SU-DHL-6 (cell line): ENCODE measurements around the gene TJP1.

Source experiments
- H2AFZ ChIP-seq: fragments of 200-600 bp; sonication (generic); 2 replicates; pipeline ENCODE4 v1.6.1; 2014; ENCODE audit warnings: low read depth, mild to moderate bottlenecking, moderate library complexity, mixed read lengths, antibody characterized with exemption, low read length; ENCODE audit not compliant: severe bottlenecking
- H3F3A ChIP-seq: fragments of 200-600 bp; shearing (Covaris generic); 2 replicates; pipeline ENCODE4 v1.6.0; 2016; ENCODE audit warnings: antibody characterized with exemption, mild to moderate bottlenecking; ENCODE audit not compliant: insufficient read depth
- H3K27ac ChIP-seq: fragments of 200-600 bp; sonication (generic); 2 replicates; pipeline ENCODE4 v1.5.1; 2016; ENCODE audit warnings: low read depth, mild to moderate bottlenecking, low read length, moderate library complexity, mixed read lengths
- H3K27me3 ChIP-seq: fragments of 200-600 bp; sonication (generic), shearing (Covaris generic); 2 replicates; pipeline ENCODE4 v1.6.0; 2014; ENCODE audit warnings: mild to moderate bottlenecking, low read length
- H3K36me3 ChIP-seq: fragments of 200-600 bp; sonication (generic); 2 replicates; pipeline ENCODE4 v1.6.1; 2014; ENCODE audit warnings: mild to moderate bottlenecking, low read length, mixed read lengths
- H3K4me2 ChIP-seq: fragments of 300-600, 200-600 bp; shearing (Covaris generic), sonication (generic); 2 replicates; pipeline ENCODE4 v1.6.0; 2014; ENCODE audit warnings: low read length, low read depth, mild to moderate bottlenecking; ENCODE audit not compliant: poor library complexity, severe bottlenecking
- H3K4me3 ChIP-seq: fragments of 200-600 bp; sonication (generic); 2 replicates; pipeline ENCODE4 v1.5.1; 2014; ENCODE audit warnings: antibody characterized with exemption, low read length, mild to moderate bottlenecking, mixed read lengths; ENCODE audit not compliant: insufficient read depth, poor library complexity, severe bottlenecking
- H3K79me2 ChIP-seq: fragments of 200-600 bp; sonication (generic); 2 replicates; pipeline ENCODE4 v1.6.1; 2014; ENCODE audit warnings: mild to moderate bottlenecking, low read length, moderate library complexity; ENCODE audit not compliant: insufficient read depth
- H3K9ac ChIP-seq: fragments of 200-600 bp; sonication (generic); 2 replicates; pipeline ENCODE4 v1.7.0; 2014; ENCODE audit warnings: mild to moderate bottlenecking, low read length
- H3K9me2 ChIP-seq: fragments of 200-600 bp; sonication (generic); replicated peaks from 2 replicates; pipeline ENCODE4 v1.6.1; 2014; ENCODE audit warnings: low read length; ENCODE audit not compliant: insufficient read depth
- H3K9me3 ChIP-seq: fragments of 200-600 bp; sonication (generic); 2 replicates; pipeline ENCODE4 v1.6.1; 2014; ENCODE audit warnings: low read length, mixed read lengths; ENCODE audit not compliant: insufficient read depth
- H4K20me1 ChIP-seq: fragments of 200-600 bp; sonication (generic); 2 replicates; pipeline ENCODE4 v1.6.1; 2014; ENCODE audit warnings: low read depth, mild to moderate bottlenecking, antibody characterized with exemption, low read length, moderate library complexity, mixed read lengths
- CTCF ChIP-seq: fragments of 200-600 bp; sonication (generic); IDR thresholded peaks from one replicate; pipeline ENCODE4 v1.5.1; 2017; ENCODE audit warnings: antibody characterized with exemption, mild to moderate bottlenecking, low read length, moderate library complexity; ENCODE audit not compliant: insufficient read depth, poor library complexity, severe bottlenecking
- EZH2phosphoT487 ChIP-seq: fragments of 200-600 bp; sonication (generic), shearing (Covaris generic); conservative IDR thresholded peaks from 2 replicates; pipeline ENCODE4 v1.6.1; 2018; ENCODE audit warnings: mild to moderate bottlenecking, antibody characterized with exemption, low read length, moderate library complexity, mixed read lengths

TJP1 gene

GRCh38 chr15:29747837-29748417 is 74.3 kb downstream of the TJP1 start:
- Histone ChIP-seq H3K27ac (no peak overlapping the region), H3F3A (no peaks in the 10 kb centered on the region), H3K4me3 (no peak overlapping the region), H3K4me2 (no peak overlapping the region), H3K9me2 (no peaks in the 10 kb centered on the region), H3K9me3 (no peaks in the 10 kb centered on the region), H2AFZ (no peak overlapping the region), H3K9ac (no peak overlapping the region), H3K79me2 (no peaks in the 10 kb centered on the region), H3K36me3 (no peaks in the 10 kb centered on the region), H4K20me1 (0 out of 2 replicates have a peak, but pooled peaks cover 3% of the 10 kb centered on the region), H3K27me3 (no peaks in the 10 kb centered on the region)
- TF ChIP-seq EZH2phosphoT487 (no peak), CTCF (peak; percentile 15)

DNA sequence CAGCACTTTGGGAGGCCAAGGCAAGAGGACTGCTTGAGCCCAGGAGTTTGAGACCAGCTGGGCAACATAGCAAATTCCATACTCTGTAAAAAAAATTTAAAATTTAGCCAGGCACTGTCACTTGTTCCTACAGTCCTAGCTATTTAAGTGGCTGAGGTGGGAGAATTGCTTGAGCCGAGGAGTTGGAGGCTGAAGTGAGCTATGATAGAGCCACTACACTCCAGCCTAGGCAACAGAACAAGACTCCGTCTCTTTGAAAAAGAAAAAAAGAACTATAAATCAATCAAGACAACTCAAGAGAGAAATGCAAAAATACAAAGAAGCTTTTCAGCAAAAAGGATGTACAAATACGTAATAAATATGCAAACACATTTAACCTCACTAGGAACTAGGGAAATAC is 78.8 kb downstream of the TJP1 start:
- H3K36me3 ChIP-seq = no peaks in the 10 kb centered on the region
- H3K4me3 ChIP-seq = no peak overlapping the region
- H3K4me2 ChIP-seq = no peak overlapping the region
- H4K20me1 ChIP-seq = 0 out of 2 replicates have a peak, but pooled peaks cover 3% of the 10 kb centered on the region
- no peaks in the 10 kb centered on the region for H3F3A ChIP-seq
- no peak overlapping the region for H3K9ac ChIP-seq
- no peak for TF ChIP-seq CTCF
- TF ChIP-seq EZH2phosphoT487 = no peak
- no peaks in the 10 kb centered on the region for H3K9me3 ChIP-seq
- no peaks in the 10 kb centered on the region for H3K9me2 ChIP-seq
- H3K27ac ChIP-seq = no peak overlapping the region
- H3K79me2 ChIP-seq = no peaks in the 10 kb centered on the region
- no peak overlapping the region for H2AFZ ChIP-seq
- H3K27me3 ChIP-seq = no peaks in the 10 kb centered on the region

- Histone ChIP-seq H3K36me3 (no peaks in the 10 kb centered on the region), H3K9me2 (no peaks in the 10 kb centered on the region), H3K27ac (no peak overlapping the region), H3K79me2 (no peaks in the 10 kb centered on the region), H2AFZ (no peak overlapping the region), H3K9ac (no peak overlapping the region), H3K4me3 (no peak overlapping the region), H3K4me2 (no peak overlapping the region), H3F3A (no peaks in the 10 kb centered on the region), H3K9me3 (no peaks in the 10 kb centered on the region), H4K20me1 (no peaks in the 10 kb centered on the region), H3K27me3 (no peaks in the 10 kb centered on the region)
- no peak for TF ChIP-seq EZH2phosphoT487
- TF ChIP-seq CTCF = no peak
Observed at GRCh38 chr15:29740692-29741311, 81.5 kb downstream of the TJP1 start.
